NCI-H748 treated with DMSO at 0.1 percent for 48 hours (cell line): ENCODE measurements around the gene OFD1.

Experiments
- DNase-seq: peaks from one replicate; lab custom pipeline; 2025; lab: John Stamatoyannopoulos, UW

Gene OFD1

GRCh38 chrX:13755254-13755653 lies 20.7 kb downstream of the OFD1 start:
- DNase-seq = no peak

GRCh38 chrX:13756381-13756780 lies 21.8 kb downstream of the OFD1 start:
- no peak for DNase-seq

DNA sequence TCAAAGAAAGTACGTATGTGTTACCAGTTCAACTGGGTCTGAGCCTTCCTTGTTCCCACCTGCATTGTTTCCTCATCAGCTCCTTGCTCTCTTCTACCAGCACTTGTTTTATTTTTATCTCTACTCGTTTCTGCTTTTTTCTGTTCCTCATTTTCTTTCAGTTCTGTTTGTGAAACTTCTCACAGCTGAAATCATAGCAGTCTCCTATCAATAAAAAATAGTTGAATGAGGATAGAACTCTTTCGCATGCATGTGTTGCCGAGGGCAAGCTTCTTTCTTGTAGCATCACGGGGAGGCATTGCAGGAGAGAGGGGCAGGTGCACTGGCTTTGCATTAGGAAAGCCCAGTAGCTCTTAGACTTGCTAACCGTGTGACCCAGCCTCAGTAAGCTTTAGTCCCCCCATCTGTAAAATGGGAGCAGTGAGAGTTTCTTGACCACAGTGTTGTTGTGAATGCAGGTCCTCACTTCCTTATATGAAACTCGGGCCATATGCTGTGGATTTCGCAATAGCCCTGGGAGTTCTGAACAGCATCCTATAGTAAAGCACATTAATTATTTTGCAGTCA lies 24.7 kb downstream of the OFD1 start:
- DNase-seq = no peak

DNA sequence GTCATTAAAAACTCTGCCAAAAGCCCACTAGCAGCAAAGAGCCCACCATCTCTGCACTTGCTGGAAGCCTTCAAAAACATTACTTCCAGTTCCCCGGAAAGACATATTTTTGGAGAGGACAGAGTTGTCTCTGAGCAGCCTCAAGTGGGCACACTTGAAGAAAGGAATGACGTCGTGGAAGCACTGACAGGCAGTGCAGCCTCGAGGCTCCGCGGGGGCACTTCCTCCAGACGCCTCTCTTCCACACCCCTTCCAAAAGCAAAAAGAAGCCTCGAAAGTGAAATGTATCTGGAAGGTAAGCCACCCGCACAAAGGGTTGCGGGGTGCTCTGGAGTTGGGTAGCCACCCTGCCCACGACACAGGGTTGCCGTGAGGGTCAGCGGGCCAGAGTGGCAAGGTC lies 25.9 kb downstream of the OFD1 start:
- DNase-seq = no peak

- DNase-seq = no peak
Measured at GRCh38 chrX:13761606-13762414, 27.3 kb downstream of the OFD1 start.

- DNase-seq = no peak
Measured at GRCh38 chrX:13763489-13763888, 28.9 kb downstream of the OFD1 start.

- no peak for DNase-seq
Measured at GRCh38 chrX:13764281-13764680, 29.7 kb downstream of the OFD1 start.

DNA sequence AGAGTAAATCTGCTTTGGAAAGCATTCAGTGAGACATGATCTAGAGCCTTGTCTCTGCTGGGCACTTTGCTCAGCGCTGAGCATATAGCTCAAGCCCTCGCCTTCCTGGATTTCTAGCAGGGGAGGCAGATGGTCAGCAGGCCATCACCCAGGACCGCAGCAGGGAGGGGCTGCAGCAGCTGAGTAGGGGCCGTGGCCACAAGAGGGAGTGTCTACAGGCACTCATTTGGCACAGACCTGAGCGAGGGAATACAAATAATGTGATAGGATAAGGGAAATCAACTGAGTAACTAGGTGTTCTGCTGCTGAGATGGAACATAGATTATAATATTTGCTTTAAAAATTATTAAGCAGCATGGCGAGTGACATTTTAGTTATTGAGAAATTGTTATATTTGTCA lies 30.2 kb downstream of the OFD1 start:
- DNase-seq = no peak

GRCh38 chrX:13768939-13769338 lies 34.4 kb downstream of the OFD1 start:
- no peak for DNase-seq

DNA sequence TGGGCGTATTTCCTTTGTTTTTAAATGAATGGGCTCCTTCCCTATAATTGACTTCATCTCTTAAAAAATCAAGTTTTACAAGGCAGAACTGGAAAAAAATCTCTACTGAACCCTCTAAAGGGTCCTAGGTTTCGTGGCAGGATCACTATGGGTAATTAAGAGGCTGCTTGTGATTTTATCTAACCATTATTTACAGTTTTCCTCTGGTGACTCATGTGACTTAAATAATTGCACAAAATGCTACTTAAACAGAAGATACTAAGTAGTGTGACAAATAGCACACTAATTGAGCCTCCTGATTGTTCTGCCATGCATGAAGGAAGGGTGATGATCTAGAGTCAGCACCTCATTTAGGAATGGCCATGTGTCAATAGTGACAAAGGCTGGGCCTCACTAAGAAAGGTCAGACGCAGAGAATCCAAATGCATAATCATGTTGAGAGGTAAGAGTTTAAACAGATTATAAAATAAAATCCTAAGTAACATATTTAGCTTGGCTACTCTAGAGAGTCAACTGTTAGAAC lies 35.5 kb downstream of the OFD1 start:
- peak; percentile 24 for DNase-seq

DNA sequence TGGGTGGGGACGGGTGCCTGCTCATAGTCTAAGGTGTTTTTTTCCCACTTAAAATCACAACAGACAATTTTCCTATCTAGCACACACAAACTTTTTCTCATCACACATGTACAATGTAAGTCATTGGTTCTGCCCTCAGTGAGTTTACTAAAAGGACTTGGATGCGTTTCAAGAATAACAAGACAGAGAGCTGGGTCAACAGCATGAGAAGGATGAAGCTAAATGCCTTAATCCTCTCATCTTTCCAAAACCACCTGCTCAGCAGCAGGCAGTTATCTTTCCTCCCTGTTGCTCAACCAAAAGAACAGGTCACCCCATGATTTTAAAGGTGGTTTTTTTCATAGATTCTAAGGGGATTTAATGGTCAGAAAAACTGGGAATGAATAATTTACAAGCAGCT lies 40.1 kb downstream of the OFD1 start:
- DNase-seq = no peak

GRCh38 chrX:13775837-13776236 lies 41.3 kb downstream of the OFD1 start:
- no peak for DNase-seq

GRCh38 chrX:13776387-13776786 lies 41.8 kb downstream of the OFD1 start:
- DNase-seq = no peak

- DNase-seq = no peak
Measured at GRCh38 chrX:13778916-13779315, 44.4 kb downstream of the OFD1 start.

DNA sequence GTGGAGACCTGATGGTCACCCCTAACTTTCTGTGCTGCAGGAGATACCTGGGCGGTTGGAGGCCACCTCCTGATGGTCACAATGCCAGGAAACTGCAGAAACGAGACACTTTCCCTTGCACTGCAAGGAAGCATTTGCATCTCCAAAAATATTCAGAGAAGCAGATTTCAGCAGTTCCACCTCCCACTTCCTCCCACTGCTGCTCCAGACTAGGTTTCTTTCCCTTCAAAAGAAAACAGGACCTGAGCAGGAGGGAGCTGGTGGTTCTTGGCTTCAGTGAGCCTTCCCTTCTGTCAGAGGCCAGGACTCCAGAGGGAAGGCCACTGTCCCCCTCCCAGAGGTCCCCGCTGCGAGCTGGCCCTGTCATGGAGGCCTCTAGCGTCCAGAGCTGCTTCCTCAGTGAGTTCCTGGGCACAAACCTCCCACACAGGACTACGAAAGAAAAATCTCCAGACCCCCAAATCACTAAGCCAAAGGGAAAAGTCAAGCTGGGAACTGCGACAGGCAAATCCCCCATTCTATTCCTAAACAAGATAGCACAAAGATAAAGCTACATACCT lies 46.4 kb downstream of the OFD1 start:
- no peak for DNase-seq

DNA sequence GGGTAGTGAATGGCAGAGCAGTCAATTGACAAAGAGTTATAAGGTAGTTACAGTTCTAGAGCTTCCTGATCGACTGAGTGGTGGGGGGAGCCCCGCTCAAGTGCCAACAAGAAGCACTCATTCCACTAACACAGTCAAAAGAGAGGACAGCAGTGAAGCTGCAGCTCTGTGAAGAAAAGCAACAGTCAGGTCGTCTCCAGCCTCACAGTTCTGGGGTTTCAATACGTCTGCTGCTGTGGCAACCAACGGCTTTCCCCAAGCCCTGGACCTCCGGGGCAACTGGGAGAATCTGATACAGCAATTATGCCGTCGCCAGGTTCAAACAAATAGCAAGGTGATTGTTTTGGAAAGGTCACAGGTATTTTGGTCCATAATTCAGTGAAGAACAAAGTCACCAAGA lies 51.5 kb downstream of the OFD1 start:
- peak; percentile 66 for DNase-seq

DNA sequence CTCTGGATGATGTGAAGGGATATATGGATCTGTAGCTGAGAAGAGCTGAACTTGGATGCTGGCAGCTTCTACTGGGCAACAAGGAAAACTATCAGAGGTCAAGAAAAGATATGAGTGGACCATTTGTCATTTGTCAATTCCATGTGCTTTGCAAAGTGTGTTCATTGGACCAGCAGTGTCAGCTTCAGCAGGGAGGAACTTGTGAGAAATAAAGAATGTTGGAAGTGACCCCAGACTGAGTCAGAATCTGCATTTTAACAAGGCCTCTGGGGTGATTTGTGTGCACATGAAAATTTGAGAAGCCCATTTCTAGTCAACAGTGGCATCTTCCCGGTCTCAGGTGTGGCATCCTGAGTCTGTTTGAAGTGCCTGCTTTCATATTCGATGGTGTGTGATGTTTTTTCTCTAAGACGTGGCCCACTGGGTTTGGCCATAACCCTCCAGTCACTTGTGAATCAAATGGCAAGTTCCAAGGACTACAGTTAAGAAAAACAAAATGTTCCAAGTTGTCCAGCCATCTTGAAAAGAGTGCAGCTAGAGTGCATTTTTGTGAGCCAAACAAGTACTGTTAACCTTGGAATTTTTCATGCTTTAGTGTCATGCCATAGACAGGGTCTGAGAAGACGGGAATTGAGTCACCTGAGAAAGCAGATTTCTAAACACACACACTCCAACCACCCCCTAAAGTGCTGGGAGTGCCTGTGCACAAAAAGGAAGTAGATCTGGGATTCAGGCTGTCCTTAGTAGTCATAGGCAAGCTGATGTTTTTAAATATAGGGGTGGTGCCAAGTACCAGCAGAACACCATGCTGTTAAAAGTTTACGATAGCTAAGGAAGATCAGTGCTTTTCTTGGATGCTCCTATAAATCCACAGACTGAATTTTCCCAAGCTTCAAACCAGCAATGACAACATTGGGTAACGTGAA lies 55.9 kb downstream of the OFD1 start:
- DNase-seq = no peak

GRCh38 chrX:13791145-13791544 lies 56.6 kb downstream of the OFD1 start:
- no peak for DNase-seq

- no peak for DNase-seq
Measured at GRCh38 chrX:13791559-13791958, 57.0 kb downstream of the OFD1 start.

DNA sequence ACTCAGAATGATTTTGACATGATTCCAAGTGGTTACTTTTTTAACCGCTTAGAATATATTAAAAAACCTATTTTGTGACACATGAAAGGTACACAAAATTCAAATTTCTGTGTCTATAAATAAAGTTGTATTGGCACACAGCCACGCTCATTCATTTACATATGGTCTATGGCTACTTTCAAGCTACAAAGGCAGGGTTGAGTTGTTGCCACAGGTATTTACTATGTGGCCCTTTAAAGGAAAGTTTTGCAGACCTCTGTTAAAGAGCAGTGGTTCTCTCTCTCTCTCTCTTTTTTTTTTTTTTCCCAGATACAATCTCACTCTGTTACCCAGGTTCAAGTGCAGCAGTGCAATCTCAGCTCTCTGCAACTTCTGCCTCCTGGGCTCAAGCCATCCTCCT lies 59.3 kb downstream of the OFD1 start:
- no peak for DNase-seq

DNA sequence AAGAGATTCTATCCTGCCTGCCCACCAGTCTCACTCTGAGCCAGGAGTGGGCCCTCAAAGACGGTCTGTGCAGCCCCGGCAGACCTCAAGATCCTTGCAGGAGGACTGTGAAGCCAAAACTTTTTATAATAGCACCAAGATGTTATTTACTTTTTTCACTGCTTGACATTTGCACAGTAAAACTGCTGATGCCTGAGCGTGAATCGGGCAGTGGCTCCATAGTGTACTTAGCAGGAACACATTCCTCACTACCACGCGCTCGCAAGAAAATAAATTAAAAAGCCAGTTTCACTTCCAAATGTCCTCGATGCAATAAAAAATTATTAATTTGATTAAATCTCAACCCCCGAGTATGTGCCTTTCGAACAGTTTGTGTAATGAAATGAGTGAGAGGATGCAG lies 59.9 kb downstream of the OFD1 start:
- no peak for DNase-seq

DNA sequence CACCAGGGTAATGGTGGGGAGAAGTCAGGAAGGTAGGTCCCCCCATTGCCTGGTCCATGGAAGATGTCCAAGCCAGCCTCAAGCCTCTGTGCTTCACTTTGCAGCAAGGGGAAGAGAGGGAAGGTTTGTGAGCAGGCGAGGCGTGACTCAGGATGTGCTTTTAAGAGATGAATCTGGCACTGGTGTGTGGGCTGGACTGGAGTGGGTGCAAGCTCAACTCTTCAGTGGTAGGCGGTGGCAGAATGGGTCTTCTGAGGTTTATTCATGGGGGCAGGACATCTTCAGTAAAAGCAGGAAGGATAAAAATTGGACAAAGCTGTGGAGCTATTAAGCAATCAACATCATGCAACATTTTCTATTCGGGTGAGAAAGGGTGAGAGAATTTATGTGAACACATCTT lies 63.0 kb downstream of the OFD1 start:
- DNase-seq = no peak
